GM20431 (cell line): ENCODE measurements around the gene REV1.
"Not testable (repeated sequence)": the region's sequence is repeated elsewhere in the genome, so short reads cannot be mapped to it uniquely, and the experiment has no call there.

ENCODE experiments used
- in situ Hi-C: fragments of 300-500 bp; cut with MseI, MboI; formaldehyde crosslinking; loops from one replicate; pipeline ENCODE4 v1.15.0; 2020; ENCODE audit warnings: low sequenced_read_pairs; ENCODE audit not compliant: unreplicated experiment

The REV1 gene

GRCh38 chr2:99489761-99490622 lies at the start of gene REV1:
TSS of gene REV1 (minus strand) at chr2:99490017. CDS start at chr2:99464975, 25,042 bp downstream.
- in situ Hi-C loops, result no loop called here

- in situ Hi-C loops, result no loop called here
These were observed 48.2 kb upstream of the REV1 start for GRCh38 chr2:99537910-99538485.

GRCh38 chr2:99524056-99524455 lies 34.2 kb upstream of the REV1 start:
- in situ Hi-C loops, result no loop called here

- in situ Hi-C loops, result no loop called here
These were observed 32.3 kb upstream of the REV1 start for GRCh38 chr2:99522157-99522556.

GRCh38 chr2:99520813-99521212 lies 31.0 kb upstream of the REV1 start:
- in situ Hi-C loops, result no loop called here

GRCh38 chr2:99520195-99520594 lies 30.4 kb upstream of the REV1 start:
- in situ Hi-C loops, result no loop called here

- in situ Hi-C loops, result no loop called here
These were observed 24.5 kb upstream of the REV1 start for GRCh38 chr2:99514357-99514756.

- in situ Hi-C loops, result no loop called here
These were observed 22.4 kb upstream of the REV1 start for GRCh38 chr2:99512181-99512591.

- in situ Hi-C loops, result no loop called here
These were observed 19.6 kb upstream of the REV1 start for GRCh38 chr2:99509387-99509786.

- in situ Hi-C loops, result no loop called here
These were observed 18.4 kb upstream of the REV1 start for GRCh38 chr2:99507937-99508818.

GRCh38 chr2:99504844-99505584 lies 15.2 kb upstream of the REV1 start:
- in situ Hi-C loops, result no loop called here

- in situ Hi-C loops, result not testable (repeated sequence)
These were observed 14.0 kb upstream of the REV1 start for GRCh38 chr2:99503662-99504416.

- in situ Hi-C loops, result no loop called here
These were observed 6.2 kb upstream of the REV1 start for GRCh38 chr2:99496021-99496420.

- in situ Hi-C loops, result no loop called here
These were observed 5.5 kb upstream of the REV1 start for GRCh38 chr2:99495115-99495860.

- in situ Hi-C loops, result no loop called here
These were observed 2.9 kb upstream of the REV1 start for GRCh38 chr2:99492721-99493120.

- in situ Hi-C loops, result no loop called here
These were observed 1.0 kb upstream of the REV1 start for GRCh38 chr2:99490623-99491461.

GRCh38 chr2:99489063-99489760 lies 605 bp downstream of the REV1 start:
- in situ Hi-C loops, result no loop called here
